CD4-positive, alpha-beta T cell (primary cell): ENCODE measurements around the gene ZNF850. TPM values are rescaled to one million over a fixed set of nuclear protein-coding genes. Genes with fewer than 3 reads are reported as not detected.
A peak's percentile ranks its signal among the peaks of the same experiment; 100 is the strongest.
"Not testable (repeated sequence)": the region's sequence is repeated elsewhere in the genome, so short reads cannot be mapped to it uniquely, and the experiment has no call there.

Source experiments
- ATAC-seq: fragments of 200-7000 bp; cut with Tn5 transposase; one replicate; pipeline ENCODE4 v1.10.0; 2022; ENCODE audit warnings: mild to moderate bottlenecking; ENCODE audit not compliant: poor library complexity
- CTCF ChIA-PET: fragments of 350-600 bp; sonication (Branson Sonifier 250); formaldehyde crosslinking; loops from one replicate; lab custom pipeline; 2021; ENCODE audit warnings: antibody characterized with exemption, inconsistent platforms; lab: Charles Lee
- POLR2A ChIA-PET: fragments of 350-600 bp; sonication (Branson Sonifier 250); formaldehyde crosslinking; loops from one replicate; lab custom pipeline; 2021; ENCODE audit warnings: antibody characterized with exemption, inconsistent platforms; lab: Charles Lee
- DNase-seq, 14 experiments: peaks; one replicate each; pipeline ENCODE4 v3.0.0-alpha.2; 2013 to 2020; ENCODE audit warnings: mixed read lengths in 2 of 14
- H3K27ac ChIP-seq, 2 donors: one replicate each; pipeline versions ENCODE4 v1.5.1 to v1.7.0; 2013; ENCODE audit warnings: low read length in 2 of 2, low read depth in 1 of 2, mild to moderate bottlenecking in 1 of 2
- H3K27me3 ChIP-seq, 2 experiments: 1 replicate in 1 of 2; 2 replicates in 1 of 2; pipeline versions ENCODE4 v1.6.1 to v1.7.0; 2013; ENCODE audit warnings: low read length in 2 of 2, control low read depth in 1 of 2, mild to moderate bottlenecking in 1 of 2, moderate library complexity in 1 of 2; ENCODE audit not compliant: insufficient read depth in 2 of 2, control insufficient read depth in 1 of 2
- H3K36me3 ChIP-seq: one replicate; pipeline ENCODE4 v1.6.1; 2013; ENCODE audit warnings: low read length, control low read depth; ENCODE audit not compliant: insufficient read depth
- H3K4me1 ChIP-seq: one replicate; pipeline ENCODE4 v1.6.1; 2013; ENCODE audit warnings: low read length, control low read depth; ENCODE audit not compliant: insufficient read depth
- H3K4me3 ChIP-seq: one replicate; pipeline ENCODE4 v1.5.1; 2013; ENCODE audit warnings: mild to moderate bottlenecking, low read length, moderate library complexity
- H3K9me3 ChIP-seq, 2 experiments: 1 replicate in 1 of 2; 2 replicates in 1 of 2; pipeline versions ENCODE4 v1.6.1 to v1.7.0; 2013; ENCODE audit warnings: low read length in 2 of 2, mild to moderate bottlenecking in 2 of 2, control low read depth in 1 of 2, moderate library complexity in 1 of 2; ENCODE audit not compliant: control insufficient read depth in 1 of 2, insufficient read depth in 1 of 2
- H3K27ac Mint-ChIP-seq: one replicate; pipeline ENCODE4 v1.8.0; 2020; ENCODE audit warnings: mixed read lengths
- H3K27me3 Mint-ChIP-seq: one replicate; pipeline ENCODE4 v1.8.0; 2021; ENCODE audit warnings: mixed read lengths
- H3K36me3 Mint-ChIP-seq: one replicate; pipeline ENCODE4 v1.8.0; 2021; ENCODE audit warnings: low read depth, mixed read lengths
- H3K4me1 Mint-ChIP-seq: one replicate; pipeline ENCODE4 v1.8.0; 2021; ENCODE audit warnings: low read depth, mixed read lengths
- H3K4me3 Mint-ChIP-seq: one replicate; pipeline ENCODE4 v1.8.0; 2020; ENCODE audit warnings: mild to moderate bottlenecking, mixed read lengths
- H3K9me3 Mint-ChIP-seq: one replicate; pipeline ENCODE4 v1.8.0; 2020; ENCODE audit warnings: mixed read lengths
- CTCF ChIP-seq: fragments of 200-600 bp; IDR thresholded peaks from one replicate; pipeline ENCODE4 v1.8.0; 2022; ENCODE audit warnings: antibody characterized with exemption, mild to moderate bottlenecking
- intact Hi-C, 2 experiments: fragments of 100-400 bp; cut with DNase I in 1 of 2; cut with micrococcal nuclease in 1 of 2; formaldehyde crosslinking; loops; one replicate each; pipeline versions ENCODE4 v1.15.1 to v1.9.0; 2023 to 2025; cut with DNase I, micrococcal nuclease
- total RNA-seq, 174 experiments: library from RNA in 2 of 174; stranded (reverse) in 2 of 174; gene quantifications; one replicate each; pipeline ENCODE4 v1.2.3 and lab custom pipeline; 2021 to 2026

Gene ZNF850
- total RNA-seq, 2 experiments from 2014 or later = 0.77 to 2.1 TPM

GRCh38 chr19:36773223-36773579 is 594 bp upstream of the ZNF850 start:
- peak overlapping the region; percentile 91 for H3K4me3 ChIP-seq
- Mint-ChIP-seq H3K9me3 (peaks cover 3% of the 10 kb centered on the region), H3K4me3 (peak overlapping the region; percentile 95), H3K27ac (peak overlapping the region; percentile 84), H3K36me3 (peaks cover 42% of the 10 kb centered on the region), H3K27me3 (no peaks in the 10 kb centered on the region), H3K4me1 (peaks cover 20% of the 10 kb centered on the region)
- CTCF ChIA-PET = no interaction called here
- no peaks in the 10 kb centered on the region for H3K27me3 ChIP-seq
- H3K27ac ChIP-seq = peak overlapping the region; percentile 78 to 94
- DNase-seq = no peak
- peak; percentile 22 for ATAC-seq
- peaks cover 20% of the 10 kb centered on the region for H3K4me1 ChIP-seq
- H3K36me3 ChIP-seq = no peaks in the 10 kb centered on the region
- no peak for TF ChIP-seq CTCF
- H3K9me3 ChIP-seq = peaks cover 18 to 61% of the 10 kb centered on the region in 2 experiments
- intact Hi-C loops = loop anchor here (1.0 to 10.0 kb wide), 9 partner anchors 24 to 558 kb away; partner anchors contain the start of genes ZNF420 (in 2 of the 2), ZNF790 (in 2 of the 2), ZFP14 (in 1 of the 2) and ZNF146 (in 1 of the 2)
- POLR2A ChIA-PET = interaction anchor here (0.6 to 2.6 kb wide), 10 partner anchors 24 to 559 kb away, joined by 3 to 26 read pairs (median 6); partner anchors contain the start of genes ZFP14, ZNF146, ZNF345 and ZNF382

- peak overlapping the region; percentile 91 for H3K4me3 ChIP-seq
- peaks cover 3% of the 10 kb centered on the region for H3K9me3 Mint-ChIP-seq
- H3K36me3 Mint-ChIP-seq = peaks cover 39% of the 10 kb centered on the region
- H3K27ac ChIP-seq = no peak overlapping the region
- peaks cover 20% of the 10 kb centered on the region for H3K4me1 ChIP-seq
- no peaks in the 10 kb centered on the region for H3K27me3 ChIP-seq
- no peak for TF ChIP-seq CTCF
- peaks cover 20% of the 10 kb centered on the region for H3K4me1 Mint-ChIP-seq
- H3K27me3 Mint-ChIP-seq = no peaks in the 10 kb centered on the region
- H3K4me3 Mint-ChIP-seq = peak overlapping the region; percentile 95
- H3K27ac Mint-ChIP-seq = peak overlapping the region; percentile 84
- ChIA-PET POLR2A (interaction anchor here (0.7 to 1.5 kb wide), 2 partner anchors 77 to 282 kb away, joined by 3 to 4 read pairs; partner anchors contain the start of gene ZNF566), CTCF (no interaction called here)
- no peaks in the 10 kb centered on the region for H3K36me3 ChIP-seq
- intact Hi-C loops = loop anchor here (1.0 to 10.0 kb wide), 9 partner anchors 63 to 557 kb away; partner anchors contain the start of genes ZNF420 (in 2 of the 2), ZNF790 (in 2 of the 2), ZFP14 (in 1 of the 2) and ZNF146 (in 1 of the 2)
- peak in 5 of 14 experiments; percentile 4 to 48 (median 31) for DNase-seq
- no peak for ATAC-seq
- H3K9me3 ChIP-seq = peaks cover 18 to 62% of the 10 kb centered on the region in 2 experiments
Observed at GRCh38 chr19:36771261-36772231, 1.1 kb downstream of the ZNF850 start.

- no peak for TF ChIP-seq CTCF
- ATAC-seq (no peak), DNase-seq (no peak)
- H3K27me3 ChIP-seq = no peaks in the 10 kb centered on the region
- peaks cover 19% of the 10 kb centered on the region for H3K36me3 ChIP-seq
- Mint-ChIP-seq H3K4me1 (no peaks in the 10 kb centered on the region), H3K9me3 (peaks cover 18% of the 10 kb centered on the region), H3K36me3 (peaks cover 95% of the 10 kb centered on the region), H3K27me3 (no peaks in the 10 kb centered on the region), H3K27ac (no peak overlapping the region), H3K4me3 (no peak overlapping the region)
- H3K27ac ChIP-seq = no peak overlapping the region
- ChIA-PET POLR2A (no interaction called here), CTCF (no interaction called here)
- no peak overlapping the region for H3K4me3 ChIP-seq
- intact Hi-C loops = no loop called here
- peaks cover 57 to 95% of the 10 kb centered on the region in 2 experiments for H3K9me3 ChIP-seq
- no peaks in the 10 kb centered on the region for H3K4me1 ChIP-seq
Observed at GRCh38 chr19:36750066-36750691, 22.4 kb downstream of the ZNF850 start.

GRCh38 chr19:36749613-36750012 is 23.0 kb downstream of the ZNF850 start:
- H3K4me3 ChIP-seq, H3K27me3 Mint-ChIP-seq, intact Hi-C loops, POLR2A ChIA-PET, H3K27ac ChIP-seq, DNase-seq, CTCF ChIA-PET, ATAC-seq, H3K4me1 ChIP-seq, H3K4me3 Mint-ChIP-seq, H3K4me1 Mint-ChIP-seq, H3K27me3 ChIP-seq, H3K27ac Mint-ChIP-seq: not testable (repeated sequence)
- H3K36me3 ChIP-seq = peaks cover 19% of the 10 kb centered on the region
- peaks cover 57 to 98% of the 10 kb centered on the region in 2 experiments for H3K9me3 ChIP-seq
- Mint-ChIP-seq H3K36me3 (peaks cover 95% of the 10 kb centered on the region), H3K9me3 (peaks cover 18% of the 10 kb centered on the region)
